Activated naive CD8-positive, alpha-beta T cell treated with anti-CD3 and anti-CD28 coated beads for 36 hours (primary cell): ENCODE data around the gene C19orf33. TPM values are rescaled to one million over a fixed set of nuclear protein-coding genes. Genes with fewer than 3 reads are reported as not detected.
"Not testable (repeated sequence)": the region's sequence is repeated elsewhere in the genome, so short reads cannot be mapped to it uniquely, and the experiment has no call there.

Experiments used
- DNase-seq: peaks from one replicate; pipeline ENCODE4 v3.0.0; 2021
- H3K27ac Mint-ChIP-seq: one replicate; pipeline ENCODE4 v1.8.0; 2022; ENCODE audit warnings: mild to moderate bottlenecking, moderate library complexity, mixed read lengths
- H3K27me3 Mint-ChIP-seq: one replicate; pipeline ENCODE4 v1.8.0; 2022; ENCODE audit warnings: mild to moderate bottlenecking, mixed read lengths
- H3K36me3 Mint-ChIP-seq: one replicate; pipeline ENCODE4 v1.8.0; 2021; ENCODE audit warnings: mild to moderate bottlenecking, mixed read lengths
- H3K4me1 Mint-ChIP-seq: one replicate; pipeline ENCODE4 v1.8.0; 2021; ENCODE audit warnings: mixed read lengths
- H3K4me3 Mint-ChIP-seq: one replicate; pipeline ENCODE4 v1.8.0; 2022; ENCODE audit warnings: mild to moderate bottlenecking, moderate library complexity, mixed read lengths
- H3K9me3 Mint-ChIP-seq: one replicate; pipeline ENCODE4 v1.8.0; 2022; ENCODE audit warnings: mixed read lengths
- total RNA-seq, 2 experiments: library from RNA; stranded (reverse); gene quantifications; one replicate each; pipeline ENCODE4 v1.2.3, GENCODE V29; 2021

Gene C19orf33
- total RNA-seq, result not detected

DNA sequence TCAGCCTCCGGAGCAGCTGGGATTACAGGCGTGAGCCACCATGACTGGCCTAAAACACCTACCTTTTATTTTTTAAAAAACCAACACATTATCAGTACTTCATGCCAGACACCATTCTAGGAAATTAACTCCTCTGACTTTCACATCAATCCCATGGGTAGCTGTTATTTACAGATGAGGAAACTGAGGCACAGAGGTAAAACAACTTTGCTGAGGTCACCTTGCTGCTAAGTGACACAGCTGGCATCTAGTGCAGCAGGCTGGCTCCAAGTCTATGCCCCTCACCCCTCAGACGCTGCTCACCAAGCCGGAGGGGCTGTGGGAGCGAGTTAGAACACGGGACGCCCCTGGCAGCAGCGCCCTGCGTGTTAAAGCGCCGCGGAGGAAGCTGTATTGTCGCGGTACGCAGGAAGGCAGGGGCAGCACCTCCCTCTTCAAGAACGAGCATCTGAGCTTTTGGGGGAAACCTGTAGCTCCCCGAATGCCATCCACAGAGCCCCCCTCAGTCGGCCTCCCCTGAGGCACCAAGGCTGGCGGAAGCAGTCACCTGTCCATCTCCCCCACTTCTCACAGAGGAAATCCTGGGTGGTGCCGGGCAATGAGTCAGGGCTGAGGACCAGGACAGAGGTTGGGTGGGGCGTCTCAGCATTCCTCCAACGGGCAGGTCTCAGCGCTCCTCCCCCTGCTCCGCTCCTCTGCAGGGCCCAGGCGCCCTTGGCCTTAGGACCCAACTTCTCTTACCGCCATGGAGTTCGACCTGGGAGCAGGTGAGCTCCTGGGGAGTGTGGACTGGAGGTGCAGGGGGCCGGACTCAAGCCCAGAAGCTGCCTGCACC is at the start of gene C19orf33:
Gene C19orf33, plus strand, starts transcription at position 735 of the 835 bp plus-strand sequence. Its CDS starts 11 bp downstream, at position 746.
- Mint-ChIP-seq H3K36me3 (peaks cover 3% of the 10 kb centered on the region), H3K27me3 (no peaks in the 10 kb centered on the region), H3K4me3 (no peak within 1 kb of the TSS), H3K4me1 (peaks cover 3% of the 10 kb centered on the region), H3K27ac (no peak within 1 kb of the TSS), H3K9me3 (no peaks in the 10 kb centered on the region)
- no peak for DNase-seq

DNA sequence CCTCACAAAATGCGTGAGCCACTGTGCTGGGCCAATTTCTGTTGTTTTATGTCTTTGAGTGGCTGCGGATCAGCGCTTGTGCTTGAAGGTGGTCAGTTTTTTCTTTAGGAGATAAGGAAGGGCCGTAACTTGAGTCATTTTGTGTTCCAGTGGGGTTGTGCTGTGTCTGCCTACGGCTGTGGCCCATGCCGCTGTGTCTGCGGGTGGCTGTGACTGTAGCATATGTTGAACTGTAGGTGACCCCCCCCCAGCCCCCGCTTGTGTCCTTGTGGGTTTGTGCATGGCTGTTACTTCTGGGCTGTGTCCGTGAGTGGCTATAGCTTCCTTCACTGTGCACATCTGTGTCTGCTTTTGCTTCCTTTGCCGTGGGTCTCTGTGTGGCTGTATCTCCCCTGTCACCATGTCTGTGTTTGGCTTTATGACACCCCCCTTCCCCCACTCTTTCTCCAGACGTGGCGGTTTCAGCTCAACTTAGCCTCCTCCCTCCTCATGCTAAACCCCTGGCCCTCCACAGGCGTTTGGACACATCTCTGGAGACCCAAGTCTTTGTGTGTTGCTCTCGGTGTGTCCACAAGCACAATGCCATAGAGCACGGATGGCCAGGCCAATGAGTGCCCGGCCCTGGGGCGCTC is 48.6 kb upstream of the C19orf33 start:
- Mint-ChIP-seq H3K36me3 (no peaks in the 10 kb centered on the region), H3K4me3 (no peak overlapping the region), H3K4me1 (peaks cover 4% of the 10 kb centered on the region)

DNA sequence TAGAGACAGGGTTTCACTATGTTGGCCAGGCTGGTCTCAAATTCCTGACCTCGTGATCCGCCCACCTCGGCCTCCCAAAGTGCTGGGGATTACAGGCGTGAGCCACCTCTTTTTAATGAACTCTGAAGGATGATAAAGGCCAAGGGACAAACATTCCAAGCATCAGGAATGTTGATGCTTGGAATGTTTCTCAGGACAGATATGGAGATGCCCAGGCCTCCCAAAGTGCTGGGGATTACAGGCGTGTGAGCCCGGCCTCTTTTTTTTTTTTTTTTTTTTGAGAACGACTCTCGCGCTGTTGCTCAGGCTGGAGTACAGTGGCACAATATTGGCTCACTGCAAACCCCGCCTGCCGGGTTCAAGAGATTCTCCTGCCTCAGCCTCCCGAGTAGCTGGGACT is 42.1 kb upstream of the C19orf33 start:
- not testable (repeated sequence) for H3K36me3 Mint-ChIP-seq, H3K9me3 Mint-ChIP-seq, H3K4me3 Mint-ChIP-seq, DNase-seq, H3K27ac Mint-ChIP-seq
- Mint-ChIP-seq H3K4me1 (peaks cover 25% of the 10 kb centered on the region), H3K27me3 (peaks cover 13% of the 10 kb centered on the region)

More for the DNA sequence above, 48.6 kb upstream of the C19orf33 start:
- Mint-ChIP-seq H3K9me3 (no peaks in the 10 kb centered on the region), H3K27ac (no peak overlapping the region), H3K27me3 (peaks cover 39% of the 10 kb centered on the region)
- no peak for DNase-seq

DNA sequence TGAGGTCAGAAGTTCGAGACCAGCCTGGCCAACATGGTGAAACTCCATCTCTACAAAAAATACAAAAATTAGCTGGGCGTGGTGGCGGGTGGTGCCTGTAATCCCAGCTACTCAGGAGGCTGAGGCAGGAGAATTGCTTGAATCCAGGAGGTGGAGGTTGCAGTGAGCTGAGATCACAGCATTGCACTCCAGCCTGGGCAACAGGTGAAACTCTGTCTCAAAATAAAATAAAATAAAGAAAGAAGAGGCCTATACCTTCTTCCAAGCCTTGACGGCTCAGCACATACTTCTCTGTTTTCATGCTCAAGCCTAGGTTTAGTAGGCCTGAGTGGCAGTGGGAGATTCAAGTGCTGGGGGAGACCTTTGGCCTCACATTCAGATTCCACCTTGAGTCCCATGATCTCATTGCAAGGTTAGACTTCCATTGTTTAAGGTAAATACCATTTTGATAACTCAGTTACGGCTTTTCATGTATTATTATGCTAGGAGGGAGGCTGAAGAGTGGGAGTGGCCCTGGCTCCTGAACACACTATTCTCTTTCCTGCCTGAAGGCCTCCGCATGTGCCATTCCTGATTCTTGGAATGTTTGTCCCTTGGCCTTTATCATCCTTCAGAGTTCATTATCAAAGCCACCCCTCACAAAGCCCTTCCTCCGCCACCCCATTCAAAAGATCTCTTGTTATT is 41.3 kb upstream of the C19orf33 start:
- peak overlapping the region; percentile 70 for H3K27ac Mint-ChIP-seq

DNA sequence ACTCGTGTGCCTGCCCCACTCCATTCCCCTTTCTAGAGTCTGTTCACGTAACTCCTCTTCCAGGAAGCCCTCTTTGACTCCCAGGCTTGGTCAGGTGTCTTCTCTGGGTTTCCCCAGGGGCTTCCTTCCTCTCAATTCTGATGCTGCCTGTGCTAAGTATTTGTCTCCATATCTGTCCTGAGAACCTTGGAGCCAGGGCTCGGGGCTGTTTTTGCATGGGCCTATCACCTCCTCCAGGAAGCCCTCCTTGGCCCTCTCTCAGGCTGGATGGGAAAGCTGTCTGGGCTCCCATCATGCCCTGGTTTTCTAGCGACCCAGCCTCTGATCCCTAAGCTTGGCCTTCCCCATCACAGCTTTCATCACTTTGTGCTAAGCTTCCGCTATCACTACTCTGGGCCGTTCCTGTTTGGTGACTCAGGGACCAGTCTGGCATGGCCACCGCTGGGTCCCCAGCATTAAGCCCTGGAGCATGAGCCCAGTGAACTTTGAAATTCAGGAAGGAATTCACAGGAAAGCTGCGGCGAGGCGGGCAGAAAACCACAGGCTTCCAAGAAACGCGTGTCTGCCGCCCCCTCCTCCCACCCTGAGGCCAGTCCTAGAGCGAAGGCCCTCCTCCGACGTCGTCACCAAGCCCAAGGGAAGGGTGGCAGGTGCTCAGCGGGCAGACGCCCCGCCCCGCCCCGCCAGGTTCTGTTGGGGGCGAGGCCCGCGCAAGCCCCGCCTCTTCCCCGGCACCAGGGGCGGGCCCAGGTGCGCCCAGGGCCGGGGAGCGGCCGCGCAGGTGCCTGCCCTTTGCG is 40.2 kb upstream of the C19orf33 start:
- Mint-ChIP-seq H3K27me3 (peaks cover 3% of the 10 kb centered on the region), H3K4me1 (peaks cover 34% of the 10 kb centered on the region), H3K9me3 (peaks cover 1% of the 10 kb centered on the region), H3K27ac (peak overlapping the region; percentile 92), H3K4me3 (peak overlapping the region; percentile 81), H3K36me3 (peaks cover 2% of the 10 kb centered on the region)
- peak; percentile 84 for DNase-seq

More for the DNA sequence above, 41.3 kb upstream of the C19orf33 start:
- DNase-seq, result no peak
- Mint-ChIP-seq H3K36me3 (peaks cover 2% of the 10 kb centered on the region), H3K4me1 (peaks cover 30% of the 10 kb centered on the region), H3K27me3 (peaks cover 8% of the 10 kb centered on the region), H3K9me3 (peaks cover 1% of the 10 kb centered on the region), H3K4me3 (no peak overlapping the region)

DNA sequence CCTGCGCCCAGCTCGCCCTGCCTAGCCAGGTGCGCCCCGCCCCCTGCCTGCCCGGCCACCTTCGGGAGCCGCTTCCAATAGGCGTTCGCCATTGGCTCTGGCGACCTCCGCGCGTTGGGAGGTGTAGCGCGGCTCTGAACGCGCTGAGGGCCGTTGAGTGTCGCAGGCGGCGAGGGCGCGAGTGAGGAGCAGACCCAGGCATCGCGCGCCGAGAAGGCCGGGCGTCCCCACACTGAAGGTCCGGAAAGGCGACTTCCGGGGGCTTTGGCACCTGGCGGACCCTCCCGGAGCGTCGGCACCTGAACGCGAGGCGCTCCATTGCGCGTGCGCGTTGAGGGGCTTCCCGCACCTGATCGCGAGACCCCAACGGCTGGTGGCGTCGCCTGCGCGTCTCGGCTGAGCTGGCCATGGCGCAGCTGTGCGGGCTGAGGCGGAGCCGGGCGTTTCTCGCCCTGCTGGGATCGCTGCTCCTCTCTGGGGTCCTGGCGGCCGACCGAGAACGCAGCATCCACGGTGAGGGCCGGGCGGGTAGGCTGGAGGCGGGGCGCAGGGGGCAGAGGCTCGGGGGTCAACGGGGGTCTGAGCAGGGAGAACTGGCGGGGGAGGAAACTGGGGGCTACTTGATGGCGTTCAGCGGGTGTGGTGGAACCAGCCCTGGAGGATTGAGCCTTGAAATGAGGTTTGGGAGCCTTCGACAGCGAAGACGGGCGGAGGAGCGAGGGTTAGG is 39.4 kb upstream of the C19orf33 start, which contains the start of gene SPINT2:
Gene SPINT2, plus strand, starts transcription at position 88 of the 727 bp plus-strand sequence. Its CDS starts 320 bp downstream, at position 408.
- no peaks in the 10 kb centered on the region for H3K27me3 Mint-ChIP-seq
- H3K27ac Mint-ChIP-seq, result peak within 1 kb of the TSS; percentile 92
- peak within 1 kb of the TSS; percentile 88 for H3K4me3 Mint-ChIP-seq
- peaks cover 1% of the 10 kb centered on the region for H3K9me3 Mint-ChIP-seq
- peaks cover 2% of the 10 kb centered on the region for H3K36me3 Mint-ChIP-seq
- H3K4me1 Mint-ChIP-seq, result peaks cover 32% of the 10 kb centered on the region
- peak; percentile 73 for DNase-seq

DNA sequence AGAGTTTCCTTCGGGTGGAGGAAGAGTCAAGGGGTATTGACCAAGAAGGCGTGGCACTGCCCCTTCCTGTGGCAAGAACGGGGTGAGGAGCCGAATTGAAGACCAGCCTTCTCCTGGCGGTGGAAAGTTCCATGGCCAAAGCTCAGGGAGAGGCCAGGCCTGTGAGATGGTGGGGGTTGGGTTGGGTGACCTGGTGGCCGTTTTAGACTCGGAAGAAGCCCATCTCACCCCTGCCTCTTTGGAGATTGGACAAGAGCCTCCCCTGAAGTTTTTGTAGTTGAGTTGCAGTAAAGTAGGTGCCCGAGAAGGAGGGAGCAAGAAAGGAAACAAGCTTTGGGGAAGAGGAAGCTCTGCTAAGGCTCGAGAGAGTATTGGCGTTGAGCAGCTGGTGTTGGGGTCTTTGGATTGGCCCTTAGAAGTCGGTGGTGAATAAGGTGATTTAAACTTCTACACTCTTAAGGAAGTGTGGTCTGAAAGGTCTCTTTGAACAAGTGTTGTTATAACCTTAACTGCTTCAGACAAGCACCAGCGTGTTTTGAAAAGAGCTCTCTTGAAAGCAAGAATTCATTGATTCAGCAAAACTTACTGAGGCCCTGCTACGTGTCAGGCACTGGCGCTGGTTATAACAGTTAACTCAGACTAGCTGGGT is 38.7 kb upstream of the C19orf33 start:
- Mint-ChIP-seq H3K27ac (peak overlapping the region; percentile 79), H3K36me3 (peaks cover 2% of the 10 kb centered on the region), H3K9me3 (peaks cover 1% of the 10 kb centered on the region), H3K27me3 (no peaks in the 10 kb centered on the region), H3K4me1 (peaks cover 37% of the 10 kb centered on the region), H3K4me3 (peak overlapping the region; percentile 88)
- DNase-seq, result no peak

DNA sequence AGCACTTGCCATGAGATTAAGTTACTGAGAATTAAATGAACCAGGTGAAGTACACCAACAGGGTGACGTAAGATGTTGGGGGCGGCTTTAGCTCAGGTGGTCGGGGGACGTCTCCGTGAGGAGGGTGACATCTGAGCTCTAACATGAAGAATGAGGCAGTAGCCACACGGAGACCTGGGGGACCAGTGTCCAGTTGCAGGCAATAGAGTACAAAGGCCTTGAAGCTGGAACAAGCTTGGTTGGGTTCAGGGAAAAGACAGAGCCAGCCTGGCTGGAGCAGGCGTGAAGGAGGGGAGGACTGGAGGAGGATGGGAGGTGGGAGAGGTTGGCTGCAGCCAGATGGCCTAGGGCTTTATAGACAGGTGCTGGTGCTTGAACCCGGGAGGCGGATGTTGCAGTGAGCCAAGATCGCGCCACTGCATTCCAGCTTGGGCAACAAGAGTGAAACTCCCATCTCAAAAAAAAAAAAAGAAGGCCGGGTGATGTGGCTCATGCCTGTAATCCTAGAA is 38.1 kb upstream of the C19orf33 start:
- H3K9me3 Mint-ChIP-seq, result peaks cover 1% of the 10 kb centered on the region
- peak overlapping the region; percentile 88 for H3K4me3 Mint-ChIP-seq
- H3K36me3 Mint-ChIP-seq, result peaks cover 2% of the 10 kb centered on the region
- no peak for DNase-seq
- no peaks in the 10 kb centered on the region for H3K27me3 Mint-ChIP-seq
- H3K4me1 Mint-ChIP-seq, result peaks cover 40% of the 10 kb centered on the region
- H3K27ac Mint-ChIP-seq, result no peak overlapping the region

DNA sequence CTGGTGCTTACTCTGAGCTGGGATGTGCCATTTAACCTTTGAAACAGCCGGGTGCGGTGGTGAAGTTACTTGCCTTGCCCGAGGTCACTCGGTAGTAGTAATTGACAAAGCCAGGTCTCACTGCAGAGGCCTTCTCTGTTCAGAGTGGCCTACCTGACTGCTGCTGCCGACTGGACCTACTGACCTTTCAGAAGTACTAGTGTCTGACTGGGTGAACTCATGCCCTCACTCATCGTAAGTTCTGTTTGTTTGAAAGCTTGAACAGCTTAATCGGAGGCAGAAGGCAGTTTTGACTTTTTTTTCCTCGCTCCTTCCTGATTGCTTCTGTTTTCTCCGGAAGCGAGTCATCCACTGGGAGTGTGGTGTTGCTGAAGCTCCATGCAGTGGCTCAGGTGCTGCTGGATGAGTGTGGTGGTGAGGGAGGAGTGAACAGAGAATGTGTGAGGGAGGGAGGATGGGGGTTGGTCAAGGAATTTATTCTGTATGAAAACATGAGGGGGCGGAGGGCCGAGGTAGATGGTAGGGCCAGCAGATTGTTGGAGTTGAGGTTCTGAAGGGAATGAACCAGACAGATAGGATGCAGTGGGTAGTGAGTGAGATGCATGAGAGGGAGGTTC is 37.0 kb upstream of the C19orf33 start:
- no peaks in the 10 kb centered on the region for H3K27me3 Mint-ChIP-seq
- peaks cover 1% of the 10 kb centered on the region for H3K9me3 Mint-ChIP-seq
- no peak for DNase-seq
- H3K4me1 Mint-ChIP-seq, result peaks cover 40% of the 10 kb centered on the region
- no peak overlapping the region for H3K4me3 Mint-ChIP-seq
- no peak overlapping the region for H3K27ac Mint-ChIP-seq
- peaks cover 2% of the 10 kb centered on the region for H3K36me3 Mint-ChIP-seq

DNA sequence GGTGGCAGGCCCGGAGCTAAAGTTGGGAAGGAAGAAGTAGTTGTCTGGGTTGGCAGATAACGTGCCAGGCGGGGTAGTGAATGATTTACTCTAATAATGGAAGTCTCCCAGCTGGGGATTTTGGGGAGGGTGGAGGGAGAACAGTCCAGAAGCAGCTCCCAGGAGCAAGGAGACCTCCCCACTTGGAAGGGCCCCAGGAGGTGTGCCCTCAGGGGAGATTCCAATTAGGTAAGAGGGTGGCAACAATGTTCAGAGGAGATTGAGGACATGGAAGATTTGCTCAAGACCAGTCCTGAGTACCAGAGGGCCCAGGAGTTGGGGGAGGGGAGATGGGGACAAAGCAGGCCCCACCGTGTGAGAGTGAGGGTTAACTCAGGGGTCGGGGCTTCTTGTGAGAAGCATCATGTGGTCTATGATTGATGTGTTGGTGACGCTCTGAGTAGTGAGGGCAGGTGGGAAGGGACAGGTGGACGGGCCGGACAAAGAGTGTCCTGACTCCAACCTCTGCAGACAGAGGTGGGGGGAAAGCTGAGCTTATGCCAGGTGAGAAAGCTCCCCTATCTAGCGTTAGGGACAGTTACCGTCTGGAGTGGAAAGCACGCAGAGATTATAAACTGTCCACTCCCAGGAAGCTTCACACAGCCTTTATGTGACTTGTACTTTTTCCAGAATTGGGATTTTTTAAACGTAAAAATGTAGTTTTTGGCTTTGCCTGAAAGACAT is 36.1 kb upstream of the C19orf33 start:
- no peak for DNase-seq
- no peaks in the 10 kb centered on the region for H3K27me3 Mint-ChIP-seq
- no peak overlapping the region for H3K4me3 Mint-ChIP-seq
- H3K9me3 Mint-ChIP-seq, result peaks cover 1% of the 10 kb centered on the region
- peaks cover 2% of the 10 kb centered on the region for H3K36me3 Mint-ChIP-seq
- H3K4me1 Mint-ChIP-seq, result peaks cover 40% of the 10 kb centered on the region
- H3K27ac Mint-ChIP-seq, result no peak overlapping the region

DNA sequence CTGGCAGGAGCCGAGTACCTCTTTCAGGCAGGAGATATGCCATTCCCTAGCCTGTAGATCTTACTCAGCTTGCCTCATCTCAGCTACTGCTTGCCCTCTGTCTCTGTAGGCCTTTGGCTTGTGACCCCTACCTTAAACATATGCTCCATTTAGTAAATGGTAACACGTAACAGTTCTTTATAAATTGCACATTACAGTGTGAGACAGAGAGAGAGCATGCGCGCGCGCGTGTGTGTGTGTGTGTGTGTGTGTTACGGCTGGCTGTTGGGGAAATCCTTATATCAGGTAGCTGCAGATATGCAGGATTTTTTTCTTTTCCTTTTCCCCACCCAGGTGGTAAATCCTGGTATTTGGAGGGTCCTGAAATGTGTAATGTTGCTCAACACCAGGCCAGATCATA is 35.5 kb upstream of the C19orf33 start:
- H3K4me3 Mint-ChIP-seq, result no peak overlapping the region
- peaks cover 2% of the 10 kb centered on the region for H3K36me3 Mint-ChIP-seq
- H3K4me1 Mint-ChIP-seq, result peaks cover 36% of the 10 kb centered on the region
- no peak overlapping the region for H3K27ac Mint-ChIP-seq
- DNase-seq, result no peak
- no peaks in the 10 kb centered on the region for H3K27me3 Mint-ChIP-seq
- peaks cover under 1% of the 10 kb centered on the region for H3K9me3 Mint-ChIP-seq

DNA sequence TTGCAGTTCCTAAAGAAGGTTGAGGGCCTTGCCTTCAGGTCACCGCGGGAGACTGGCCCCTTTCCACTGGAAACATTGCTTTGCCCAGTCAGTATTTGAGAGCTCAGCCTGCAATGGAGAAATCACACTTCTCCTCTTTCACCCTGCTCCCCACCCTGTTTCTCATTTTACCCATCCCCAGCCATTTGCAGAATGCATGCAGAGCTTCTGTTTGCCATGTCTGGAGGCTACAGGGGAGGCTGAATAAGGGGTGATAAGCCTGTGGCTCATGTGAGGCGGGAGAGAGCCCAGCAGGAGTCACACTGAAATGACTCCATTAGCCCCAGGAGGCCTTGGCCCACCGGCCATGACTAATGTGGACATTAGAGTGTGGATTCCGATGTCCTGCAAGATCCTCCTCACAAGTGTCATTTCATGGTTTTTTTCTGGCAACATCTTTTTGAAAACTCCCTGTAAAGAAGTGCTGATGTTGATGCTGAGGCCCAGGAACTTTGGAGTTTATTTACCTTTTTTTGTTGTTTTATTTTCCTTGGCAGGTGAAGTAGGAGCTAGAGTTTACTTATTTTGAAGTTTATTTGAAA is 33.4 kb upstream of the C19orf33 start:
- peaks cover 23% of the 10 kb centered on the region for H3K4me1 Mint-ChIP-seq
- no peak overlapping the region for H3K27ac Mint-ChIP-seq
- no peaks in the 10 kb centered on the region for H3K27me3 Mint-ChIP-seq
- H3K36me3 Mint-ChIP-seq, result no peaks in the 10 kb centered on the region
- H3K4me3 Mint-ChIP-seq, result no peak overlapping the region
- H3K9me3 Mint-ChIP-seq, result no peaks in the 10 kb centered on the region
- no peak for DNase-seq
